HG03097 (cell line): ENCODE data around the gene ACE.
"Not testable (repeated sequence)": the region's sequence is repeated elsewhere in the genome, so short reads cannot be mapped to it uniquely, and the experiment has no call there.

Experiments used
- ATAC-seq: cut with Tn5 transposase; IDR thresholded peaks from one replicate; pipeline ENCODE4 v1.9.1; 2021; ENCODE audit not compliant: unreplicated experiment, low FRiP score

ACE gene

GRCh38 chr17:63443053-63443452 is 33.8 kb upstream of the ACE start:
- ATAC-seq, result no peak

DNA sequence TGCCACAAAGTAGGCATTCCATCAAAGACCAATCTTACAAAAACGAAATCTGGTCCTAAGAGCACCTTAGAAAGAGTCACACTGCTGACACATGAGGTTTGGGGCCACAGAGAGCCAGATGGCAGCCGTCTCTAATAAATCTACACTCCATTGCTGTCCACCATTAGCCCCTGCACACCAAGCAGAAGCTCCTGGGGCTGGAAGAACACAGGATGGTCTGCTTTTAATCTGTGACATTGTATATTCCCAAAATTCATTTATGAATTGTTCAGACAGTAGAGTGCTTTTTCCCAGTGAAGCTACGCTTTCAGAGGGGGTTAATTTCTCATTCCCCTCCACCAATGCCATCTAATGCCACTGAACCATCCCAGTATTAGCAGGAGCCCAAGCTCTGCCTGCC is 32.4 kb upstream of the ACE start:
- no peak for ATAC-seq

DNA sequence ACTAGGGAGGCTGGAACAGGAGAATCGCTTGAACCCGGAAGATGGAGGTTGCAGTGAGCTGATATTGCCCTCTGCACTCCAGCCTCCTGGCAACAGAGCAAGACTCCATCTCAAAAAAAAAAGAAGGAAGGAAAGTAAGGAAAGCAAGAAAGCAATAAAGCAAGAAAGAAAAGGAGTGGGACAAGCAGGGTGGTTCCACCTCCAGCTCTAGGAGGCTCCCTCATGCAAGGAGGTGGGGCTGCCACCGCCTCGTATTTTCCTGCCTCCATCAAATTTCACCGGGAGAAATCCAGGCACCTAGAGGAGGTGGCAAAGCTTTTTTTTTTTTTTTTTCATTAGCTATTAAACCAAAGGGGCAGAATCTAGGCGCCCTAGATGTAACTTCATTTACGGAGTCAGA is 31.8 kb upstream of the ACE start:
- ATAC-seq, result no peak

DNA sequence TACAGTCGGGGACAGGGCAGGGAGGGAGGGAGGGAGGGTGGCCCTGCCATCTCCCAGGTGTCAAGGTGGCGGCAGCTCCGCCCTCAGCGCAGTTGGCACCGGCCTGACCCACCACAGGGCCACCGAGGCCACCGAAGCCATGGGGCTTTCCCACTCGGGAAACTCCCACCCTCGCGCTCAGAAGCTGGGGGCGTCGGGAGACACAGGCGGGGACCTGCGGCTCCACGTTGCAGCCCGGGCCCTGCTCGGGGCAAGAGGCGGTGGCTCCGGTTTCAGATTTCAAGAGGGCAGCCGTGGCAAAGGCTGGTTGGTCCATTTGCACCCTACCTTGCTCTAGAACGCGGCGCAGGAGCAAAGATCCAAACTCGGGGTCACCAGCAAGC is 31.3 kb upstream of the ACE start:
- ATAC-seq, result peak; percentile 24

- peak; percentile 52 for ATAC-seq
These were observed 30.7 kb upstream of the ACE start, which contains the start of gene CYB561 for GRCh38 chr17:63445954-63446752. Gene CYB561 (minus strand): TSS chr17:63446306. CDS start chr17:63437547, 8,759 bp downstream.

DNA sequence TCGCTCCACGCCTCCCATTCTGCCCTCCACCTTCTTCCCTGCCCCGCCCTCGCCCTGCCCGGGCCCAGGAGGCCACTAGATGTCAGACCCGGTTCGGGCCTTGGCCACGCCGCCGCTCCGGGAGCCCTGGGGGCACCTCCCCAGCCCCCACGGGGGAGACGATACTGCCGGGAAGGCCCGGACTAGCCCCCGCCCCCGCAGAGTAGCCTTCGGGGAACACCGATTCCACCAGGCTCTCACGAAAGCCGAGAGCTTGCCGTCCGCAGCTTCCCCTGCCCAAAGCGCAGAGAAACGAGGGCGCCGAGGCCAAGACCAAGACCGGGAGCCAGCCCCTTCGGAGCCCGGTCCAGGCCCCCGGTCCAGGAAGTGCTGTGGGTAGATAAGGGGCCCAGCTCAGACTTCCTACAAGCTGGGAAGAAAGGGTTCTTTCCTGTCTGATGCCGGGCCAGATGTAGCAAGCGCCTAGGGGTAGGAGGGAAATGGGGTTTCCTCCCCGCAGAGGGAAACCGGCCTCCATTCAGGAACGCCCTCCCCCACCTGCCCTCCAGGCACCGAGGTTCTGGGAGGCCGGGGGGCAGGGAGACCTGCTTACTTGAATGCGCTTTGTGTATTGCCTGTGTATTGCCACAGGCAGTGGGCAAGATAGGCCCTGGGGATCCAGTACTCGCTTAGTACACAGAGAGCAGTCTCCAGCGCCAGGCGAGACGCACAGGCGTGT is 29.9 kb upstream of the ACE start:
- peak; percentile 11 for ATAC-seq

GRCh38 chr17:63447471-63448009 is 29.3 kb upstream of the ACE start:
- no peak for ATAC-seq

- no peak for ATAC-seq
These were observed 28.2 kb upstream of the ACE start for GRCh38 chr17:63448655-63449054.

DNA sequence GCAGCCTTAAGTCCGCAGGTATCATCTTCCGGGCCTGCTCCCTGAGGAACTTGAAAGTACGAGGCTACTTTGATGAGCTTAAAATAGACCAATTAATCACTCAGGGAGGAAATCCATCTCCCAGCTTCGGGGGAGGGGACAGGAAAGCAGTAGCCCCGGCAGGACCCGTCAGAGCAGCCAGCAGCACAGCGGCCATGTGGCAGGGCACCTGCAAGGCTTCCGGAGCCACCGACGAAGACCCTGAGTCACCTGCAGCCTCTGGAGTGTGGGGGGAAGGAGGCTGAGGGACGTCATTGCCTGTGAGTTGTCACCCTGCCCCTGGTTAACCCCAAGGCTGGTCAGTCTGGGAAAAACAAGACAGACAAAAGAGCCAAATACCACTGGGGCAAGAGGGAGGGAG is 26.3 kb upstream of the ACE start:
- ATAC-seq, result no peak

DNA sequence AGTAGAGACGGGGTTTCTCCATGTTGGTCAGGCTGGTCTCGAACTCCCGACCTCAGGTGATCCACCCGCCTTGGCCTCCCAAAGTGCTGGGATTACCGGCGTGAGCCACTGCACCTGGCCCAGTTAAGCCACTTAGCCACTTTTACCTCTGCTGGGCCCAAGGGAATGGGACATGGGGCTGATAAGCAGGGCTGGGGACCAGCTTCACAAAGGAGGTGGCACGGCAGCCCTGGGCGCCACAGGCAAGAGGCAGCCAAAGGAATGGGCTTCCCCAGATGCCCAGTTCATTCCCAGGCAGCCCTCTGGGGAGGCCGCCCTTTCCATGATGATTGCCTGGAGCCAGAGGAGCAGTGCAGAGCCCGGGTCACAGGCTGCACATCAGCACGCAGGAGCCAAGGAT is 25.7 kb upstream of the ACE start:
- no peak for ATAC-seq

DNA sequence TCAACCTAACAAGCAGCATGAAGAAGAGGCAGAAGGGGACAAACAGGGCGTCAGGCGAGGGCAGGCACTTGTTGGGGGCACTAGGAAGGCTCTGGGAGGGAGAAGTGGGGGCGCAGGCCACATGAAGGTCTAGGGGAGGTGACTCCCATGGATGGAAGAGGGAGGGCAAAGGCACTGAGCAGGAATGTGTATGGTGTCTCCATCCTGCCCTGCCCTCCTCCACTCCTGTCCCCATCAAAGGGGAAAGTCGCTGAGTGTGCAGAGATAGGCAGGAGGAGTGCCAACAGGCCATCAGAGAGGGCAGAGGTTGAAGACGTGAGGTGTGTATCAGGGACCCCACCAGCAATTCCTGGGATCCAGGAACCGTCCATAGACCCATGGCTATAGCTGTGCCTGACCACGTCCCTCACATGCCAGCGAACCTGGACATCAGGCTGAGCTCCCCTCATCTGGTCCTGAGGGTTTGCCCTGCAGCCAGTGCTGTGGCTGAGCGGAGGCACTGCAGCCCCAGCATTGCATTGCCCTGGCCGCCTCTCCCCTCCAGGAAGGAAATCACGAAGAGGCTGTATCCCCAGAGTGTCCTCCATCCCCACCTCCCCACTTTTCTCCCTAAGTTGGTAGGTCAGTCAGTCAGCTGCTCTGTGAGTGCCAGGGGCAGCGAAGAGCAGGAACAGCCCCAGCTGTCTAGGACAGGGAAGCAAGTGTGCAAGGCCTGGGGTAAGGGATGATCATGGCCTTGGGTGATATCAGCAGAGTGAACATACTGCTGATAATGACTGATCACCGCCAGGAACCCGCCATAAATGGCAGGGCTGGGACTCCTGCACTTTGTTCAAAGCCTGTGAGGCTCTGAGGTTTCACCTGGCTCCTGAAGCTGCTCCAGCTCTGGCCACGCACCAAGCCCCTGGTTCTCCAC is 24.6 kb upstream of the ACE start:
- no peak for ATAC-seq

DNA sequence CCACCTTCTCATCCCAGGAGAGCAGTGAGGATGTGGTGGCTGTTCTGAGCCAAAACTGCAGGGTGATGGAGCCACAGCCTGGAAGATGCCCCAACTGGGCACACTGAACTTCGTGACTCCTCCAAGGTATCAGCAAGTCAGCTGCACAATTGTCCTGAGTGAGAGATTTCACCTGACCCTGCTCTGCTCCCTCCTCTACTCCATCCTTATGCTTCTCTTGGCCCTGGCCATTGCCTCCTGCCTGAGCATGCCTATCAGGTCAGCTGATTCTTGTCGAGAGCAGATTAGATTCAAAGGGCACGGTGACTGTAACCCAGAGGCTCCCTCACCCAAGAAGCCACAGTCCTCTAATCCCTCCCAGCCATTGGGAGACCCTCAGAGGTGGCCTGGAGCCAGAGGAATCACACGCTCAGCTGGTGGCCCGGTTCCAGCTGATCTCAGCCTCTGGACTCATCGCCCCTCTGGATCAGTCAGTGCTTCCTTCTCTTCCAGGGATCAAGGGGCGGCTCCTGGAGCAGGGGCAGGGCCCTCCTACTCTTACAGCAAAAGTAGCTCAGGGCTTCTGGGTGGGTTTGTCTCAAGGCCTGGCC is 23.8 kb upstream of the ACE start:
- ATAC-seq, result no peak

GRCh38 chr17:63454357-63454756 is 22.5 kb upstream of the ACE start:
- ATAC-seq, result not testable (repeated sequence)

DNA sequence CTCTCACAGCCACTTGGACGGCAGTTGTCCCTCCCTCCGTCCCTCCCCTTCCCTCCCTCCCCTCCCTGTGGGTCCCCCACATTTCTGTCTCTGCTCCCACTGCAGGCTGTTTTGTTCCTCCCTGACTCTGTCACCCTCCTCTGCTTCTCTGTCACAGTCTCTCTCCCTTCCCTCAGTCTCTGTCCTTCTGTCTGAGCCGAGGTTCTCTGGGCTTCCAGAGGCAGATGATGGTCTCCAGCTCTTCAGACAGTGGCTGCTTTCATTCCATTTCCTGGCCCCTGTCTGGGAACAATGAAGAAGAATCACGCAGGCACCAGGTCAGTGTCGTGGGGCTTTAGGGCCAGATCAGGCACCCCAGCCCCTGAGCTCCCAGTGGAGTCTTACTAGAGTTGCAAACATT is 21.9 kb upstream of the ACE start:
- no peak for ATAC-seq

DNA sequence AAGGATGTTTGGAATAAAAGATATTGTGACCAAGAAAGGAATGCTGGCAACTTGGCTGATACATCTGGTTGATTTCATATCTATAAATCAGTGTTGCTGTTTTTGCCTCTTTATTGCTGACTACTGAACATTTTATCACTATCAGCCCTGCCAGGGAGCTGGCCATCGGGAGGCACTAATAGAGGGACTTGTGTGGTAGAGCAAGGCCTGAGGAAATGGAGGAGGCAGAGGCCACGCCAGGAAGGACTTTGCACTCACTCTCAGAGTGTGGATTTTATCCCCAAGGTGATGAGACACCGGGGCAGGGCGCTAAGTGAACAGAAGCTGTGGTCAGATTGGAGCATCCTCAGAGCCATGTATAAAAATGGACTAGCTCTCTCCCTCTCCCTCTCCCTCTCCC is 21.4 kb upstream of the ACE start:
- no peak for ATAC-seq

DNA sequence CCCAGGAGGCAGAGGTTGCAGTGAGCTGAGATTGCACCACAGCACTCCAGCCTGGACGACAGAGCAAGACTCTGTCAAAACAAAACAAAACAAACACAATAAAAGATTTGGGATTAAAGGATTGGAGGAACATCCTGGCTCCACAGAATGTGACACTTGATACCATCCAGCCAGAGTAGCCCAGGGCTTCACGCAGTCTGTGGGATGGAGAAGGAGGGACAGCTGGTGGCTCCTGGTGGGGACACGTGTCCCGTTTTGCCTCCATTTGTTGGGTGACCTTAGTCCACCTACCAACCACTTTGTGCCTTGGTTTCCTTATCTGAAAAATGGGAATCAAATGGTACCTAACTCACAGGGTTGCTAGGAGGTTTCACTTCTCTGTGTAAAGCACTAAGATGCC is 18.4 kb upstream of the ACE start:
- no peak for ATAC-seq

DNA sequence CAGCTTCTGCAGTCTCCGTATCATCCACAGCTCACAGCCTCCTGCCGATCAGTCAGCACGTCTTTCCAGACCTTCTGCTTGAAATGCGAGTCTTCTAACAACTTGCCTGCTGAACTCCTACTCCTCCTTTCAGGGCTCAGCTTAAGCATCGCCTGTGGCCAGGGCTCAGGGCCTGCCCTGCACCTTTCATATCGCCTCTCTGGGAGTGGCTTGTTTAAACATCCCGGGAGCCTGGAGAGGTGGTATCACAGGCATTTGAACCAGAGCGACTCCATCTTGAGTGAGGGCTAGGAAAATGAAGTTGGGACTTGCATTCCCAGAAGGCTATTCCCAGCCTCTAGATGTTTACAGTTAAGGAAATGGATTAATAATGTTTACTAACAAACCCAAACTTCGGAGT is 16.8 kb upstream of the ACE start:
- ATAC-seq, result no peak

DNA sequence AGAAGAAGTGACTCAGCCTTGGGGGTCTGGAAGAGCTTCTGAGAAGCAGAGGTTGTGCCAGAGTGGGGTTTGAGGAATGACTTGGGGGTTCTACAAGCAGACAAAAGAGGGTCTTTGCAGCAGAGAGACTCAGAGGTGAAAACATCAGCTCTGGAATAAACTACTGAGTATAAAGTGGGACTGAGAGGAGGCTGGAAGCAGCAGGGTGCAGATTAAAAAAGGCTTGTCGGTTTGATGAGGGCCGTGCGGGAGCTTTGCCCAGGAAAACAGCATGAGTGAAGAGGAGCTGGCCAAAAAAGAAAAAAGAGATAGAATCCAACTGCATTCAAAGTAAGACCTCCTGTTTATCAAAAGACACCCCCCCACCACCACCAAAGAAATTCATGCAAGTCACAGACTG is 13.1 kb upstream of the ACE start:
- no peak for ATAC-seq

DNA sequence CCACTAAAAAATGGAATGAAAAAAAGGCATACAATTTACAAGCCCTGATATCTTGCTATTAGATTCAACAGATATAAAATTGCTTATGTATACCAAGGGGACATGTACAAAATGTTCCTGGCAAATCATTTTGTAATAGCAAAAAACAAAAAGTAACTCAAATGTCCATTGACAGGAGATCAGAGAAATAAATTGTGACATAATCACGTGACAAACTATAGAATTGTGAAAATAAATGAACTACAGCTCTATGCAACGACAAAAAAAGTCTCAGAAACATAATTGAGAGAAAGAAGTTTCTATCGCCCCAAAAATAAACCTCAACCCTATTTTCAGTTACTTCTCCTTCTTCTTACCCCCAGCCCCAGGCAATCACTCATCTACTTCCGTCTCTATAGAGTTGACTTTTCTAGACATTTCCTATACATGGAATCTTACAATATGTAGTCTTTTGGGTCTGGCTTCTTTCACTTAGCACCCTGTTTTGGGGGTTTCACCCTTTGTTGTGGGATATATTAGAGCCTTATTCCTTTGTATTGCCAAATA is 12.1 kb upstream of the ACE start:
- ATAC-seq, result no peak

DNA sequence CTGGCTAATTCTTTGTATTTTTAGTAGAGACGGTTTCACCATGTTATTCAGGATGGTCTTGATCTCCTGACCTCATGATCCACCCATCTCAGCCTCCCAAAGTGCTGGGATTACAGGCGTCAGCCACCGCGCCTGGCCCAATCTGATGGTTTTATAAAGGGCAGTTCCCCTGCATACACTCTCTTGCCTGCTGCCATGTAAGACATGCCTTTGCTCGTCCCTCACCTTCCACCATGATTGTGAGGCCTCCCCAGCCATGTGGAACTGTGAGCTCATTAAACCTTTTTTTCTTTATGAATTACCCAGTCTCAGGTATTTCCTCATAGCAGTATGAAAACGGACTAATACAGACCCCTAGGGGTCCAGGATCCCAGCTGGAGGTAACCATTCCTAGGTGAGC is 8.8 kb upstream of the ACE start:
- not testable (repeated sequence) for ATAC-seq
